Measurements from ENCODE around the gene SPAM1. TPM values are rescaled to one million over a fixed set of nuclear protein-coding genes. Genes with fewer than 3 reads are reported as not detected.

SPAM1 gene
- total RNA-seq, 2 experiments from 2014 or later = not detected

Other genes starting within 250 kb of the SPAM1 start
- 1 to 10 TPM; 8.6 to 9.3 TPM for gene WASL, start 176.2 kb upstream of the SPAM1 start, total RNA-seq
- gene HYAL4, start 80.1 kb upstream of the SPAM1 start, total RNA-seq = under 1 TPM in 1 of 2 experiments, not detected in 1; 0.14 TPM
- gene TMEM229A, start 107.8 kb downstream of the SPAM1 start, total RNA-seq = not detected